Activated gamma-delta T cell (primary cell): ENCODE measurements around the gene FARS2.
"Not testable (repeated sequence)": the region's sequence is repeated elsewhere in the genome, so short reads cannot be mapped to it uniquely, and the experiment has no call there.

Experiments used
- DNase-seq: peaks from one replicate; lab custom pipeline; 2025; lab: John Stamatoyannopoulos, UW

The FARS2 gene

GRCh38 chr6:5632348-5632935, 371.1 kb downstream of the FARS2 start:
- DNase-seq: no peak

- no peak for DNase-seq
Observed at GRCh38 chr6:5634525-5634924, 373.2 kb downstream of the FARS2 start.

- no peak for DNase-seq
Observed at GRCh38 chr6:5636210-5637030, 375.1 kb downstream of the FARS2 start.

- no peak for DNase-seq
Observed at GRCh38 chr6:5637714-5638113, 376.4 kb downstream of the FARS2 start.

- DNase-seq: no peak
Observed at GRCh38 chr6:5638666-5639065, 377.4 kb downstream of the FARS2 start.

- DNase-seq: no peak
Observed at GRCh38 chr6:5639193-5639592, 377.9 kb downstream of the FARS2 start.

GRCh38 chr6:5640614-5641013, 379.3 kb downstream of the FARS2 start:
- no peak for DNase-seq

- DNase-seq: no peak
Observed at GRCh38 chr6:5644523-5645185, 383.3 kb downstream of the FARS2 start.

- DNase-seq: no peak
Observed at GRCh38 chr6:5645328-5646290, 384.3 kb downstream of the FARS2 start.

GRCh38 chr6:5652406-5653137, 391.3 kb downstream of the FARS2 start:
- no peak for DNase-seq

GRCh38 chr6:5653801-5654200, 392.5 kb downstream of the FARS2 start:
- no peak for DNase-seq

GRCh38 chr6:5656226-5656625, 394.9 kb downstream of the FARS2 start:
- no peak for DNase-seq

GRCh38 chr6:5656695-5657094, 395.4 kb downstream of the FARS2 start:
- not testable (repeated sequence) for DNase-seq

- DNase-seq: no peak
Observed at GRCh38 chr6:5657684-5658430, 396.5 kb downstream of the FARS2 start.

- no peak for DNase-seq
Observed at GRCh38 chr6:5659467-5659866, 398.2 kb downstream of the FARS2 start.

GRCh38 chr6:5660772-5661171, 399.5 kb downstream of the FARS2 start:
- no peak for DNase-seq

GRCh38 chr6:5662797-5663196, 401.5 kb downstream of the FARS2 start:
- DNase-seq: no peak

GRCh38 chr6:5663259-5663658, 401.9 kb downstream of the FARS2 start:
- DNase-seq: no peak

GRCh38 chr6:5663739-5664138, 402.4 kb downstream of the FARS2 start:
- DNase-seq: no peak

GRCh38 chr6:5664149-5664548, 402.8 kb downstream of the FARS2 start:
- no peak for DNase-seq
